ENCODE results near the gene KRTAP2-4.
"Not testable (repeated sequence)": the region's sequence is repeated elsewhere in the genome, so short reads cannot be mapped to it uniquely, and the experiment has no call there.

The KRTAP2-4 gene

GRCh38 chr17:41059276-41060051 lies 6.2 kb downstream of the KRTAP2-4 start:
- TF ChIP-seq TEAD4 (IDR thresholded peaks at IDR 0.05): peak; percentile 55; the same call in 1 of the 2 replicates
- TF ChIP-seq TCF12 (IDR thresholded peaks at IDR 0.05; ENCODE audit: low read depth): 0 out of 2 replicates have a peak, but pooled peaks have one; percentile 11

GRCh38 chr17:41058741-41059140 lies 6.9 kb downstream of the KRTAP2-4 start:
- TF ChIP-seq TCF12 (IDR thresholded peaks at IDR 0.05; ENCODE audit: low read depth) (no peak), CEBPB (IDR thresholded peaks at IDR 0.05) (no peak), CREB1 (IDR thresholded peaks at IDR 0.05; ENCODE audit: low read depth) (no peak), TAF1 (IDR thresholded peaks at IDR 0.05; ENCODE audit: low read depth) (no peak), REST (IDR thresholded peaks at IDR 0.05; ENCODE audit: low read depth) (no peak), TEAD4 (IDR thresholded peaks at IDR 0.05) (no peak), NFIC (IDR thresholded peaks at IDR 0.05) (no peak), FOXM1 (IDR thresholded peaks at IDR 0.05; ENCODE audit: borderline replicate concordance, low read depth) (no peak), MAX (IDR thresholded peaks at IDR 0.05) (no peak), USF1 (IDR thresholded peaks at IDR 0.05) (no peak), EP300 (IDR thresholded peaks at IDR 0.05; ENCODE audit: borderline replicate concordance) (no peak), YY1 (IDR thresholded peaks at IDR 0.05; ENCODE audit: low read depth) (no peak), ZBTB7A (IDR thresholded peaks at IDR 0.05; ENCODE audit: low read depth) (no peak)

GRCh38 chr17:41057547-41057946 lies 8.1 kb downstream of the KRTAP2-4 start:
- TF ChIP-seq TEAD4 (IDR thresholded peaks at IDR 0.05) (no peak), MAX (IDR thresholded peaks at IDR 0.05) (no peak), TCF12 (IDR thresholded peaks at IDR 0.05; ENCODE audit: low read depth) (no peak), EP300 (IDR thresholded peaks at IDR 0.05; ENCODE audit: borderline replicate concordance) (no peak), ZBTB7A (IDR thresholded peaks at IDR 0.05; ENCODE audit: low read depth) (no peak), YY1 (IDR thresholded peaks at IDR 0.05; ENCODE audit: low read depth) (no peak), RAD21 (IDR thresholded peaks at IDR 0.05; ENCODE audit: low read depth) (no peak), EGR1 (IDR thresholded peaks at IDR 0.05) (no peak), TAF1 (IDR thresholded peaks at IDR 0.05; ENCODE audit: low read depth) (no peak), CREB1 (IDR thresholded peaks at IDR 0.05; ENCODE audit: low read depth) (no peak), NFIC (IDR thresholded peaks at IDR 0.05) (no peak), REST (IDR thresholded peaks at IDR 0.05; ENCODE audit: low read depth) (no peak), CEBPB (IDR thresholded peaks at IDR 0.05) (no peak), FOXM1 (IDR thresholded peaks at IDR 0.05; ENCODE audit: borderline replicate concordance, low read depth) (no peak)

GRCh38 chr17:41055130-41055529 lies 10.5 kb downstream of the KRTAP2-4 start, which contains the start of gene KRTAP2-2:
TSS of gene KRTAP2-2 (minus strand) at chr17:41055230. CDS start at chr17:41055211, 19 bp downstream.
- not testable (repeated sequence) for TF ChIP-seq TCF12 (IDR thresholded peaks at IDR 0.05; ENCODE audit: low read depth); TAF1 (IDR thresholded peaks at IDR 0.05; ENCODE audit: low read depth); CEBPB (IDR thresholded peaks at IDR 0.05)

- TF ChIP-seq TCF12 (IDR thresholded peaks at IDR 0.05; ENCODE audit: low read depth) (peak; percentile 99), RAD21 (IDR thresholded peaks at IDR 0.05; ENCODE audit: low read depth) (no peak), MAX (IDR thresholded peaks at IDR 0.05) (peak; percentile 30; the same call in 1 of the 2 replicates), TEAD4 (IDR thresholded peaks at IDR 0.05) (peak; percentile 97), CREB1 (IDR thresholded peaks at IDR 0.05; ENCODE audit: low read depth) (no peak), EP300 (IDR thresholded peaks at IDR 0.05; ENCODE audit: borderline replicate concordance) (peak; percentile 91), EGR1 (IDR thresholded peaks at IDR 0.05) (no peak), ZBTB7A (IDR thresholded peaks at IDR 0.05; ENCODE audit: low read depth) (no peak), NFIC (IDR thresholded peaks at IDR 0.05) (peak; percentile 64), USF1 (IDR thresholded peaks at IDR 0.05) (no peak), CEBPB (IDR thresholded peaks at IDR 0.05) (peak; percentile 53; the same call in 1 of the 2 replicates), YY1 (IDR thresholded peaks at IDR 0.05; ENCODE audit: low read depth) (no peak), REST (IDR thresholded peaks at IDR 0.05; ENCODE audit: low read depth) (no peak), TAF1 (IDR thresholded peaks at IDR 0.05; ENCODE audit: low read depth) (no peak), FOXM1 (IDR thresholded peaks at IDR 0.05; ENCODE audit: borderline replicate concordance, low read depth) (peak; percentile 74)
Measured at GRCh38 chr17:41054025-41054424, 11.7 kb downstream of the KRTAP2-4 start.

Data from Ishikawa (cell line).